Activated CD8-positive, alpha-beta memory T cell treated with anti-CD3 and anti-CD28 coated beads for 24 hours (primary cell): ENCODE results near the gene LNPEP.
A peak's percentile ranks its signal among the peaks of the same experiment; 100 is the strongest.

Experiments
- DNase-seq: peaks from one replicate; pipeline ENCODE4 v3.0.0-alpha.2; 2020

Gene LNPEP

GRCh38 chr5:96935559-96936430, at the start of gene LNPEP:
Gene LNPEP, plus strand, starts transcription at chr5:96936080. Its CDS starts 76 bp downstream, at chr5:96936156.
- peak; percentile 96 for DNase-seq

- no peak for DNase-seq
Observed at GRCh38 chr5:96893342-96893741, 42.5 kb upstream of the LNPEP start.

GRCh38 chr5:96896276-96896675, 39.6 kb upstream of the LNPEP start:
- no peak for DNase-seq

GRCh38 chr5:96896806-96897205, 39.1 kb upstream of the LNPEP start:
- no peak for DNase-seq

DNA sequence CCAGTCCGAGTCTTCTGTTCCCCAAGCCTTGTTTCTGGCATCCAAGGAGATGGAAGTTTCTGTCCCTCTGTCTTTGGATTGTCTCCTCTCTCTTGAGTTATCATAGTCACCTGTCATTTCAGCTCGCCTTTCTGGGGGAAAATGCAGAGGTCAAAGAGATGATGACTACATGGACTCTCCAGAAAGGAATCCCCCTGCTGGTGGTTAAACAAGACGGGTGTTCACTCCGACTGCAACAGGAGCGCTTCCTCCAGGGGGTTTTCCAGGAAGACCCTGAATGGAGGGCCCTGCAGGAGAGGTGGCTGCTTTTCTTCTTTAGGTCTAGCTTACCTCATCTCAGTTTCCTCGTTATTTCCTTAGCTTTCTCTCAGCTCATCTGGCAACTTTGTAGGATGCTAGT, 34.5 kb upstream of the LNPEP start:
- no peak for DNase-seq

DNA sequence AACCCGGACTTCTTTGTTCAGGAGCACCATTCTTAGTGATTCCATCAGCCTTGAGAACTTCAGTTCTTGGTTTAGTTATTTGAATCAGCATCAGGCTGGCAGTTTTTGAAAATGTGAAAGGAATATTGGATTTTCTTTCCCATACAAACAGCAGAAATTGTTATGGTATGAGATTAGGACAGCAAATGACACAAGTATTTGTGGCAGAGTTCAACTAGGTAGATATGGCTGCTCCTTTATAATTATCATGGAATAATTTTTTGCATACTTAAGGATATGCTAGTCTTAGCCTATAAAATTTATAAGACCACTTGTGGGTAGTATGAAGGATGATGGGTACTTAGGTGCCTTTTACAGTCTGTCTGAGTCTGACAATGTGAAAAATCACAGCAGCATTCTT, 34.0 kb upstream of the LNPEP start:
- no peak for DNase-seq

- DNase-seq: no peak
Observed at GRCh38 chr5:96902876-96903275, 33.0 kb upstream of the LNPEP start.

GRCh38 chr5:96903300-96903699, 32.6 kb upstream of the LNPEP start:
- DNase-seq: no peak

DNA sequence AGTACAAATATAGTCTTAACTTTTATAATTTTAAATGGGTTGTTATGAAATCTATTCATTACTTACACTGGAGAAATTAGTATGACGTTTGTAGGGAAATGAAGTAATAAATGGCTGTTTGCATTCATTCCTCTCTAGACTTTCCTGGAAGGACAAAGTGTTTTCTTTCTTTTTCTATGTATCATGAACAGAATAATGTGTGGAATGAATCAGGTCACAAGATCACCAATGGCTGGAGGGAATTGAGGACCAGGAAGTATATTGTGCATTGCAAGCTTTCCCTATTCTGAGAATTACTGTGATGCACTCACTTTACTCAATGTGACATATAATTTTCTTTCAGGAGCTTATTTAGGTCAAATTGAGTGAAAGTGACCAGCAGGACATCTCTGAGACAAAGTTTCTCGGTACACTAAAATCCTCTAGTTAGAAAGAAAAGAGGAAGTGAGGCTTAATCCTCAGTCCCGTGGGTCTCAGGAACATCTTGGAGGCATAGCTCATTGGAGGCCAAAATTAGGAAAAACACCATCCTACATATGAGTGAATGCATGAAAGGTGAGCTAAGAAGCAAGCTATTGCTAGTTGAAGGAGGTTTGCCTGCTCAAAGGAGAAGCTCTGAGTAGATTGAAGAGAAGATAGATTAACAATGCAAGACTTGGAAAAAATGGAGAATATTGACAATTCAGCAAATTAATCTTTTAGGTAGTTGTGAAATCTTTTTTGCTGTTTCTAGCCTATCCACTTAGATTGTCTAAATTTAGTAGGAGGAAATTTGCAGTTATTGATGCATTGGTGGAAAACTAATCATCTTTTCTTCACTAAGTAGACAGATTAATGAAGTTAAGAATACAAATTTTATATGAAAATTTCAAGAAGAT, 31.6 kb upstream of the LNPEP start:
- no peak for DNase-seq

GRCh38 chr5:96905864-96906263, 30.0 kb upstream of the LNPEP start:
- no peak for DNase-seq

GRCh38 chr5:96909003-96909402, 26.9 kb upstream of the LNPEP start:
- DNase-seq: no peak

- DNase-seq: no peak
Observed at GRCh38 chr5:96909435-96909834, 26.4 kb upstream of the LNPEP start.

DNA sequence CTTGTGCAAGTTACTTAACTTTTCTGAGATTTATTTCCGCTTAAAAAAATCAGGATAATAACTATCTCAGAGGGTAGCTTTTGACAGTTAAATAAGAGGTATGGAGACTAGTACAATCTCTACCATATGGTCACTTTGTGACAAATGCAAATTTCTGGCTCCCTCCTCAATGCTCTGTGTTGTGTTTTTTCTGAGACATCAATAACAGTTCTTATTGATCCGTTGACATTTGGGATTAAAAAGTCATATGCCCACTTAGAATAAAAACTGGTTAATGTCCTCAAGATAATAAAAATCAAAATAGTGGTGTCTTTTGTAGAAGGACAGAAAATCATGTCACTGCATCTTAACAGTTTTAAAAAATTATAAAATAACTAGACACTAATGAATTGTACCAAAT, 24.7 kb upstream of the LNPEP start:
- DNase-seq: no peak

GRCh38 chr5:96913233-96913632, 22.6 kb upstream of the LNPEP start:
- no peak for DNase-seq

GRCh38 chr5:96919754-96920197, 16.1 kb upstream of the LNPEP start:
- no peak for DNase-seq

DNA sequence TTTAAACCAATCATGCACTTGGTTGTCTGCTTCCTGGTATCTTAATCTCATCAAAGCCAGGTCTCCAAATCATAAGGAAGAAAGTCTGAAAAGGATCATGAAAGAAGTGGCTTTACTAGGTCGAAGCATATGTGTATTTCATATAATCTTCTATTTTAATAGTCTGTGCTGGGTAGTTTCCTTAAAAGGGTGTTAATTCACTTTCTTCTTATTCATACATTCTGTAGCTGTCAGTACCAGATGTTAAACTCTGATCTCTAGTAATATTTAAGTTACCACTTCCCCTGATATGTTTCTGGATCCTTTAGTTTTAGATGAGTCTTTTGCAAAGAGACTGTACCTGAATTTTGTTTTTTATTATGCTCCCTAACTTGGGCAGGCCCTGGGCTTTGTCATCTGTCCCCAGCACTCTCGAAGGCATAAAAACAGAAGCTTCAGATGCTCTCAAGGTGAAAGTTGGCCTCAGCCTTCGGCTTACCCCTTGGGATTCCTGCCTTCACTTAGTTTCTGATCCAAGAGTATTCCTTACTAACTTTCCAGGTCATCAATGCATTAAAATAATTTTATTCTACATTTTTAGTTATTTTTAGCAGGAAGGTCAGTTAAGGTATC, 15.0 kb upstream of the LNPEP start:
- no peak for DNase-seq

DNA sequence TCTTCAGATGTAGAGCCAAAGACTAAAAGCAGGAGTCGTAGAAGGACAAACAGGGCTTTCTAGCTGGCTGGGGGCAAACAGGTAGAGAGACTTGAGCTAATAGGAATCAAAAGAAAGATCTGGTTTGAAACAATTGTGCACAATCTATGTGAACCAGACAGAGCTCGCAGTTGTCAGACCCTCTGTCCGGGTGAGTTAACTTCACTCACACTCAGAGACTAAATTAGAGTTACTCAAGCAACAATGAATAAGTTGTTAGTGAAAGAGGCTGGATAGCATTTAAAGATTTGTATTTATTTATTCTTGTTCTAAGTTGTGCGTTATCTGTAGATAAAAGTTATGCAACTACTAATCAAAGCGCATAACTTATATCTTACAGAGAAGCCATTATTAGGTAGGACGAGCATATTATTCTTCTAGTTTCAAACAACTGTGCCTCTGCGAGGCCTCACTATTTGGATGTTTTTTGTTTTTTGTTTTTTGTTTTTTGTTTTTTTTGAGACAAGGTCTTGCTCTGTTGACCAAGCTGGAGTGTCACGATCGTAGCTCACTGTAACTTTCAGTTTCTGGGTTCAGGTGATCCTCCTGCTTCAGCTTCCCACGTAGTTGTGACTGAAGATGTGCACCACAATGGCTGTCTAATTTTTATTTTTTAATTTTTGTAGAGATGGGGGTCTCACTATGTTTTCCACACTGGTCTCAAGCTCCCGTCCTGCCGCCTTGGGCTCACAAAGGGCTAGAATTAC, 13.2 kb upstream of the LNPEP start:
- DNase-seq: no peak

DNA sequence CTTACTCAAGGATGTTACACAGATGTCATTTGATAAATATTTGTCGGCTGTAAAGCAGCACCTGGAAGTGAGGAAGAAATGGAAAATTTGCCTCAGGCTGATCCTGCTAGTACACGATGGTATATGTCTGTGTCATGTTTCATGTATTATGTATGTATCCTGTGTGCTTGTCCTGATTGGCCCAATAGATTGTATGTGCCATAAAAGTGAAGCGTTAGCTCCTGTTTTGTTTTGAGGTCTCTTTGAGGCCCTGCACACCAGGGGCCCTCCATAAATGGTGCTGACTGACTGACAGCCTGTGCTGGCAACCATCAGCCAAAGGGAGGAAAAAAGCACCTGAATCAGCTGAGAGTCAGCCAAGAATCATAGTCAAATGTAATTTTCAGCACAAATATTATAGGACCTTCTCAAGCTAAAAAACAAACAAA, 11.8 kb upstream of the LNPEP start:
- DNase-seq: no peak

DNA sequence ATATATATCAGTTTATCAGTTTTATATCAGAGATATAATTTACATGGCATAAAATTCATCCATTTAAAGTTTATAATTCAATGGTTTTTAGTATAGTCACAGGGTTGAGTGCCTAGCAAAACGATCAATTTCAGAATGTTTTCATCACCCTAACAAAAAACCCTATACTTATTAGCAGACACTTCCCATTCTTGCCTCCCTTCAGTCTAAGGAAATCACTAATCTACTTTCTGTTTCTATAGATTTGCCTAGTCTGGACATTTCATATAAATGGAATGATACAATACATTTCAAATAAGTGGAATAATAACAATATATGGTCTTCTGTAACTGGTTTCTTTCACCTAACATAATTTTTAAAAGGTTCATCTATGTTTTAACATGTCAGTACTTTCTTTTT, 9.6 kb upstream of the LNPEP start:
- no peak for DNase-seq

DNA sequence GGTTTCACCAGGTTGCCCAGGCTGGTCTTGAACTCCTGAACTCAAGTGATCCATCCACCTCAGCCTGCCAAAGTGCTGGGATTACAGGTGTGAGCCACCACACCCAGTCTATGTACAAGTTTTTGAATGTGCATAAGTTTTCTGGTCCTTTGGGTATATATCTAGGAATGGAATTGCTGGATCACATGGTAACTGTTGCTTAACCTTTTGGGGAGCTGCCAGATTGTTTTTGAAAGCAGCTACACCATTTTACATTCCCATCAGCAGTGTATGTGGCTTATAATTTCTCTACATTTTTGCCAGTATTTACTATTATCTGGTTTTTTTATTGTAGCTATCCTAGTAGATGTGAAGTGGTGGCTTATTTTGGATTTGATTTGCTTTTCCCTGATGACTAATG, 8.9 kb upstream of the LNPEP start:
- DNase-seq: no peak

GRCh38 chr5:96928931-96929708, 6.8 kb upstream of the LNPEP start:
- DNase-seq: no peak

DNA sequence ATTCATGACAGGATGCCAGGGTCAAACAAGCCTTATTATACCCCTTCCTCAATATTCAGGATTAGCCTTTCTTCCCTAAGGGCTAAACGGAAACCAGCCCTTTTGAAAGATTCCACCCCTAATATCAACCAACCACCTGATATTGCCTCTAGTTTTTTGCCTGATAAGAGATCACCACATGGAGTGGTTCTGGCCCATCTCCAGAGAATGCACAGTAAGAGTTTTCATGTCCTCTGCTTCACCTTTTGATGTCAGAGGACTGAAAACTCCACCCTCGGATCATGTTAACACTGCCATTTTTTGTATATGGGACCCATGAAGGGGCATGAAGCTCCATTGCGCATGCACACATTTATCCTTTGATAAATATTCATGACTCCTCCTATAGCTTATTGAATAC, 5.8 kb upstream of the LNPEP start:
- no peak for DNase-seq
